Stimulated activated CD4-positive, alpha-beta T cell treated with anti-CD3 and anti-CD28 coated beads, TNF-alpha, amount 100 ng/mL, for 48 hours (primary cell): ENCODE measurements around the gene SCUBE1.
A peak's percentile ranks its signal among the peaks of the same experiment; 100 is the strongest.

Experiments
- DNase-seq, 3 donors: peaks; one replicate each; pipeline ENCODE4 v3.0.0-alpha.2; 2020; ENCODE audit warnings: low read depth in 3 of 3

Gene SCUBE1

DNA sequence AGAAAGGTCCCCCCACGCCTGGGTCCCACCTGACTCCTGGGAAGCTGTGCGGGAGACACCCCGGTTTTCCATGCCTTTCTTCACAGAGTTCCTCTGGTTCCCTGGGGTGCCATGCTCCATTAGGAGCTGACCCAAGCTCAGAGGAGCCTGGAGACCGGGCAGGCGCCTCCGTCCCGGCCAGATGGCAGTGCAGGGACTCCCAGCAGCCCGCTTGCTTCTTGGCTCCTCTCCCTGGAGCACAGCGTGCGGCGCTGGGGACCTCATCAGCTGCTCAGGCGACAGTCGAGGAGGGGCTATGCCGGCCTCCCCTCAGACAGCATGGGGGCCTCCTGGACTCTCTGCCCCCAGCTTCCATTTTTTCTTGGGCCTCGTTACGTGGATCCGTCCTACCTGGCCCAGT lies 143.1 kb downstream of the SCUBE1 start:
- DNase-seq: no peak

DNA sequence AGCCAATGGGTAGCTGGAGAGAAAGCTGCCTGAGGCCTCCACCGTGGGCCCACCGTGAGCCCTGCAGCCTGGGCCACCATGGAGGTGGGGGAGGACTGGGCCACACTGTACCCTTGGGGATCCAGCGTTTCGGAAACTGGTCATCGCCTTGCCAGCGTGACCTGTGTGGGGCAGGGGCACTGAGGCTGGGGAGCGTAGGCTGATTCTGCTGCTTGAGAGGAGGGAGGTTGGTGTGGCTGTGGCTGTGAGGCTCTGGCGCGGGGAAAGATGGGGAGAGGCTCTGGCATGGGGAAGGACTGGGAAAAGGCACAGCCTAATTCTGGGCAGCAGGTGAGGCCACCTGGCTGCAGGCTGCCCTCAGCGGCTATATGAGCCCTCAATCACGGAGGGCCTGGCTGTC lies 143.6 kb downstream of the SCUBE1 start:
- no peak for DNase-seq

DNA sequence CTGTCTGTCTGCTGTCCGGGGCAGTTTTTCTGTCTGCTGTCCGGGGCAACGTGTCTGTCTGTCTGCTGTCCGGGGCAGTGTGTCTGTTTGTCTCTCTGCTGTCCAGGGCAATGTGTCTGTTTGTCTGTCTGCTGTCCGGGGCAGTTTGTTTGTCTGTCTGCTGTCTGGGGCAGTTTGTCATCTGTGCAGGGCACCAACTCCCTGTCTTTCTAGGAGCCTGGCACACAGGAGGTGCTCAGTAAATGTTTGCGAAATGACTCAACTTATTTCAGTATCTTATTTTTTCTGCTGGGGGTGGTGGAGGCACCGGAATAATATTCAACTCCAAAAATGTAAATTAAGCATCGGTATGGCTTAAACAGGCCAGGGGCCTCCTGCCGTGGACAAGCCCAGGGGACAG lies 144.2 kb downstream of the SCUBE1 start:
- DNase-seq: no peak

DNA sequence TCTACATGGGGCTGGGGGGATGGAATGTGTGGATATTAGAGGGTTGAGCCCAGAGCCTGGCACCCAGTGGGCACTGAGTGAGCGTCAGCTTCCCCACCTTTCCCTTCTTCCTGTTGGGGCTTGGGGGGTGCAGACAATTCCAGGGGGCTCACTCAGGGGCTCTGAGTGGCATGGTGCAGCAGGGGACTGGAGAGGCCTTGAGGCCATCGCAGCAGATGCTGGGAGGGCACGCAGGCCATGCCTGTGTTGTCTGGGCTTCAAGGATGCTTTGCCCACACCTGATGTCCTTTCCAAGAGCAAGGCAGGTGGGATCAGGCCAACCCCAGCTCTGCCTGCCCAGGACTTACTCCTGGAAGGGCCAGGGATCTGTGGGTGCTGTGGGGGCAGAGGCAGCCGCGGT lies 145.0 kb downstream of the SCUBE1 start:
- no peak for DNase-seq

DNA sequence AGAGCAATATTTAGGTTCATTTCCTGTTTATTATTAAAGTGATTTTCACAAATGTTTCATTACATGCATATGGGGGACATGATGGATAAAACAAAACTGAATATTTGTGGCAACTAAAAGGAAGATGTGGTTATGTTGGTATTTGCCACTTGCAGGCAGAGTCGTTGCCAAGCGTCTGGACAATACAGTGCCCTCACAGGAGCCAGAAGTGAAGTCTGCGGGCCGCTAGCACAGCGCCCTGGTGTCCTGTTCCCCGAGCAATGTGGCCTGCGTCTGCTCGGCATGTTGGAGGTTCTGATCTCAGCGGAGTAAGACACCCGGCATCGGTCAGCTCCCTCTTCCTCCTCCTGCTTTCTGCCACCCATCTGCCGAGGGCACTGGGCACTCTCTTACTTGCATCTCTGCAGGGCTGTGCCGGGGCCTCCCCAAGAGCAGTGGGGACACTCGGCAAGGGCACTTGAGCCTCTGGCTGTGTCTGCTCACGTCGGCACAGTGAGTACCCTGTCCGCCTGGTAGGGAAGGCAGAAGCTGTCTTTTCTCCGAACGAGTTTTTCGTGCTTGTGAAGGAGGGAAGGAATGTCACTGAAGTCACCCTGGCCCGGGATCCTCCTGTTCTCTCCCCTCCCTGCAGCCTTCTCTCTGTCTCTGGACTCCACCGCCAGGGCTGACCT lies 145.8 kb downstream of the SCUBE1 start:
- DNase-seq: no peak

DNA sequence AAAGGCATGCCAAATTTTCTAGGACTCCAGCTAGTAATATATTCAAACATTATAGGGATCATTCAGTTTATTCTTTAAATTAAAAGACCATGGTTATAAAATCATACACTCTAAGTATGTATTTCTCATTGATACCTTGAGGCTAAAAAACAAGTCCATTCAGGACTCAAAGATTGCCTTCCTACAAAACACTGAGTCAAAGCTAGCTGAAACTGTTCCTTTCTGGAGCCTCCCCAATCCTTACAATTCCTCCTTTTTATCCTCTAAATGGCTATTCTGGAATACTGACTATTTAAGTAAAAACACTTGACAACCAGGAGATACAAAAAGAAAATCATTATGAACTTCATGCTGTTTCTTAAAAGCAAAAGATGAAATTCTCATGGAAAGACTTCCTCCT lies 151.3 kb downstream of the SCUBE1 start:
- DNase-seq: no peak

DNA sequence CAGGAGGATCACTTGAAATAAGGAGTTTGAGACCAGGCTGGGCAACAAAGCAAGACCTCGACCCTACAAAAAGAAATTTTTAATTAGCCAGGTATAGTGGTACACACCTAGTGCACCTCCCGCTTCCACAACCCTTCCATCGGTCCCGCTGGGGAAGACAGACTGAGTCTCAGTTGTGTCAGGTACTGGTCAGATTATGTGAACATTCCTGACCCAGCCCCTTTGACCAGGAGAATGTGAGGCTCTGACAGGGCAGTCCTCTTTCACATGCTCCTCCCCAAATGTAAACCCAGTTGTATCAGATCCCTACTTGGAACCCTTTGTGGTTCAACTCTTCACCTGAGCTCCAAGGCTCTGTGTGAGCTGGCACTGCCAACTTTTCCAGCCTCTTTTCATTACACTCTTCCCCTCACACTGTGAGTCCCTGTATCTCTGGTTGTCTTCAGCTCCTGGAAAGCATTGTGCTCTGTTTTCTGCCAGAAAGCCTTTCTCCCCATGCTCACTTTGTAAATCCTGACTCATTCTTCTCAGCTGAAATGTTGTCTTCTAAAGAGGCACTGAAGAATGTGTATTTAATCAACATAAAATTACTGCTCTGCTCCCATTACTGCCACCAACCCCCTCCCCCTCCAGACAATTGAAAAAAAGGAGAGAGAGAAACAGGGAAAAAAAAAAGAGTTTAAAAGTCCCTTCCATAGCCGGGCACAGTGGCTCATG lies 154.2 kb downstream of the SCUBE1 start:
- DNase-seq: no peak

DNA sequence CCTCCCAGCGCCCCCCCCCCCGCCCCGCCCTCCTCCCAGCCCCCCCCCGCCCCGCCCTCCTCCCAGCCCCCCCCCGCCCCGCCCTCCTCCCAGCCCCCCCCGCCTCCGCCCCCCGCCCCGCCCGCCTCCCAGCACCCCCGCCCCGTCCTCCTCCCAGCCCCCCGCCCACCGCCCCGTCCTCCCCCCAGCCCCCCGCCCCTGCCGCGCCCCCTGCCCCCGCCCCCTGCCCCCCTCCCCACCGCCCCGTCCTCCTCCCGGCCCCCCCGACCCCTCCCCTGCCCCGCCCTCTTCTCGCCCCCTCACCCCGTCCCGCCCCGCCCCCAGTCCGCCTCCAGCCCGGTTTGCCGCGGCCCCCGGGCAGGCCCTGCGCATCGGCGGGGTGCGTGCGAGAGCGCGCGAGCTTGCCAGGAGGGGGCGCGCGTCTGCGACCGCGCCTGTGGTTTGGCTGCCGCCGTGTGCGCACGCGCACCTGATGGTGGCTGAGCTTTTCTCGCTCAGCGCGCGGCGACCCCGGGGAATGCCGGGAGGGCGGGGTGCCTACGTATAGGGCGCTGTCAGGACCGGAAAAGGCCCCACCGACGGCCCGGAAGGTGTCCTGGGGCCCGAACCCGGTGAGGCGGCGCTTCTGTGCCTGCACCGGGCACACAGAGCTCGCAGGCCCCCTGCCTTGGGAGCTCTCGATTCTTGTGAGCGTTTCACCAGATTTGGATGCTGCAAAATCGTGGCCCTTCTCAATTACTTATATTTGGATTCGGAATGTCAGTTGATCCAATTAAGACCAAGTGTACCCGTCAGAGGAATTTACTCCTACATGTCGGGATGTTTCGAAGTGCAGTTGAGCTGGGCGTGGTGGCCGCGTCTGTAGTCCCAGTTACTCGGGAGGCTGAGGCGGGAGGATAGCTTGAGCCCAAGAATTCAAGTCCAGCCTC lies 155.7 kb downstream of the SCUBE1 start:
- DNase-seq: peak; percentile 91 to 93 (median 93)

DNA sequence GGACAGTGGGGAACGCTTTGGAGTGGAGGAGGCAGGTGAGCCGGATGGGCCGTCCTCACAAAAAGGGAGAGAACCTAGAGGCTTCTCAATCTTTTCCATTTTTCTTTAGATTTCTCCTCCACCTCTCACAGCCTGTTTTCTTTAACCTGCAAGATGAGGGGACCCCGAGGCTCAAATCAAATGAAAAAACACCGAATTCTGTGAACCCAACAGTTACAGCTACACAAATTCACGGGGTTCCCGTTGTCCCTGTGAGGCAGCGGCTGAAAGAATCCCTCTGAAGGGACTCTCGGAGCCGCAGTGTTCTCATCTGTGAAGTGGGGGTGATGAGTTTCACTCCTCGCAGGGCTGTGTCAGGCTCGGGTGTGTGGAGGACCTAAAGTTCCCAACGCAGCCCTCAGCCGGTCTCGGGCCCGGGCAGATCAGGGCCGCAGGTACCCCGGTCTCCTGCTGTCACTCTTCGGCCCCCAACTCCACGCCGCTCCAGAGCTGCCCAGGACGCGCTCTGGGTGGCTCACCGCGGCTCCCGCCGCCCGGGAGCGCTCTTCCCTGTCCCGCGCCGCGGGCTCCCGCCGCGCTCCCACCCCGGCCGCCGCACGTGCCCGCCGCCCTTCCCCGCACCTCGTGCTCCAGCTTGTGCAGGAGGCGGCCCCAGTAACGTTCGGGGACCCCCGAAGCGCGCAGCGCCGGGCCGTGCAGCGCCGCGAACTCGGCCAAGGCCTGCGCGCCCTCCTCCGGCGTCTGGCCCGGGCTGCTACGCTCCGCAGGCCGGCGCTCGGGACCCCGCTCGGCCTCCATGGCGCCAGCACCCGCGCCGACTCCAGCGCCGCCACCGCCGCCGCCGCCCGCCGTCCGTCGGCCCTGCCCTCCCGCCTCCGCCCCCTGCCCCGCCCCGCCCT lies 156.7 kb downstream of the SCUBE1 start, which contains the start of gene TTLL12:
Gene TTLL12, minus strand, starts transcription at position 863 of the 899 bp plus-strand sequence. Its CDS starts 65 bp downstream, at position 798.
- peak; percentile 17 to 45 (median 34) for DNase-seq

DNA sequence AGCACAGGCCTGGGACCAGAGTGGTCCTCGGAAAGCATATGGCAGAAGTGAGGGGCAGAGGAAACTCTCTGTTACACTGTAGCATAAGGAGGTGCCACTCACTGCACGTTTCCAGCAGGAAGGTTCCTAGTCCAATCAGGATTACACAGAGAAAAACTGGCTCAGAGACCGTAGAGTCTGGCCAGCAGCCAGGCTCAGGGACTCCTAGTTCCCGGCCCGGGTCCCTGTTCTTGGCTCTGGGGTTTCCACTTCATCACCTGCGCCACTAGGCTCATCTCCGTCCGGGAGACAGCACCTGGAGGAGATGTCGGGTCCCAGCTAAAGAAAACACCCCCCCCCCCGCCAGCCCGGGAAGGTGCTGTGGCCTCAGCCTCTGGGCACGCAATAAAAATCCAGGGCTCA lies 157.3 kb downstream of the SCUBE1 start:
- DNase-seq: no peak

DNA sequence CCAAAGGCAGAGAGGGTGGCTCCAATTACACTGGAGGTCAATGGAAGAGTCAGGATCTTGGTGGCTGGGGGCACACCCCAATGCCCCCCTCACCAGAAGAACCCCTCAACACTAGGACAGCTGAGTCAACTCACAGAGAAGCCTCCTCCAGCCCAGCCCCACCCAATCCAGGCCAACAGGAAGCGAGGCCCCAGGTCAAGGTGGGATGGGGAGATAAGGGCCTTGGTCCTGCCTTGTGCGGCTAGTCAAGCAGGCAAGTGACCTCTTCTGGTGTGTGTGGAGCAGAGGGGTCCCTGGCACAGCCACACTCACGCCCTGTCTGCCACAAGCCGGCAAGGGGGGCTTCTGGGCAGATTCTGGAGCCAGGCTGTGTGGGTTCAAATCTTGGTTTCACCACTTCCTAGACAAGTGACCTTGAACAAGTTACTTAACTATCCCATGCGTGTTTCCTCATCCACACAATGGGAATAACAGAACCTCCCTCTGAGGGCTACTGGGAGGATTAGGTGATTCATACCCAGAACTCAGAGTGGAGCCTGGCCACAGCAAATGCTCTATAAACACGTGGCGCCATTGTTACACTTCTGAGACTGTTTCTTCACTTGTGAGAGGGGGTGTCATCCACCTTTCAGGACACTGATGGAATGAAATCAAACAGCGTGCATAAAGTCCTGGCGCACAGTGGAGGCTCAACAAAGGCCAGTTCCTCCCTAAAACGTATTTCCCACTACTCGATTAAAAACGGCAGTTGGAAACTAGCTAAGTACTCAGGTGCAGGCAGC lies 159.5 kb downstream of the SCUBE1 start:
- DNase-seq: no peak

DNA sequence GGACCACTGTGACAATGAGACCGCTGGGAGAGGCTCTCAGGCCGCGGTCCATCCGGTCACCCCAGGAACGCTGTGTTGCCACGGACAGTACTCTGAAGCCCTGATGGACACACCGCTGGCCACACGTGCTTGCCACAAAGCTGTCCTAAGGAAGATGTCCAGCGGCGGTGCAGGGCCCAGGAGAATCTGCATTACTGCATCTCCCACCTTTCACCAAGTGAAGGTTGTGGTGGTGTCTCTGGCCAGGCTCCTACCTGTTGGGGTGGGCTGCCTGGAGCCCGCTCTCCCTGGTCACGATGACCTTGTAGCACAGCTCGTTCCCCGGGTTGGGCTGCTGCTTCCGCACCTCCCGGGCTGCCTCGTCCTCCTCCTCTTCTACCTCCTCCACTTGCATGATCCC lies 160.4 kb downstream of the SCUBE1 start:
- DNase-seq: no peak

DNA sequence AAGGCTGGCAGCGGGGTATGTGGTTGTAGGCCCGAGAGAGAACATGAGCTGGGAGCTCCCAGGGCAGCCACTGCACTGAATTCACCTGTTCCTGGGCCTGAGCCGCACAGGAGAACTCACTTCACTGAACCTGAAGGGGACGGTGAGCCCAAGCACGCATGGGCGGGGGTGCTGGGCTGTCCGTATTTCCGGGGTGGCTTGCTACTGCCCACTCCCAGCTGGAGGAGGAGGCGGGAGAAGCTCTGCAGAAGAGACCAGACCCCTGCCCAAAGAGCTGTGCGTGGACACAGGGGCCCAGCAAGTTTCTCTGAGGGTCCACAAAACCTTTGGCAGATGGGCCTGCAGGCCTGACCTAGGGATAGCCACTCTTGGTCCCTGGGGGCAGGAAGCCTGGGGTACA lies 161.1 kb downstream of the SCUBE1 start:
- no peak for DNase-seq

DNA sequence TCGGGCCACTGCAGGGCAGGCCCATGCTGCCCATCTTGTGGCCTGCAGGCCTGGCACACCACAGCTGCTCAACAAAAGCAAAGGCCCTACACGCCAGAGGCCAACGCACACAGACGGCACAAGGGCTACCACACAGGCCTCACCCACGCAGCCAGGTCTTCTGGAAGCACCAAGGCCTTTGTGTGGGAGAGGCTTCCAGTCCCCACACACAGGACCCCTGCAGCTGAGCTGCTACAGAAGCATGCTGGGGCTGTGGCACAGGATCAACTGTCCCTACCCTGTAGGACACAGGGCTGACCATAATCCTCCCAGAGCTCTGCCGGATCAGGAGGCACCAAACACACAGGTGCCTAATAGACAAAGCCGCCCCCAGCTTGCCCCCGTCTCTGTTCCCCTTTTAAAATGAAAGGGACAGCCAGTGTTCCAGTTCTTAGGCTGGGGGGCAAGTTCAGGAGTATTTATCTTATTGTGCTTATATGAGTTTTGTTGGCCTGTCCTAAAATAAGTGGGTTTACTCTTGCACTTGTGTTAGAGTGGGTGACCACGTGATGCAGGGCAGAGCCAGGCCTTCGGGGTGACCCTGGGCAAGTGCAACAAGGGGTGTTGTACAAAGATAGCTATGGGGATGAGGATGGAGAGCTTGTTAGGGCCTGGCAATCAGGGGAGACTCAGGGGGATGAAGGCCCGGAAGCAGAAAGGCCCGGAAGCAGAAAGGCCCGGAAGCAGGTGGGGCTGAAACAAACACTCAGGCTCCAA lies 161.7 kb downstream of the SCUBE1 start:
- no peak for DNase-seq

DNA sequence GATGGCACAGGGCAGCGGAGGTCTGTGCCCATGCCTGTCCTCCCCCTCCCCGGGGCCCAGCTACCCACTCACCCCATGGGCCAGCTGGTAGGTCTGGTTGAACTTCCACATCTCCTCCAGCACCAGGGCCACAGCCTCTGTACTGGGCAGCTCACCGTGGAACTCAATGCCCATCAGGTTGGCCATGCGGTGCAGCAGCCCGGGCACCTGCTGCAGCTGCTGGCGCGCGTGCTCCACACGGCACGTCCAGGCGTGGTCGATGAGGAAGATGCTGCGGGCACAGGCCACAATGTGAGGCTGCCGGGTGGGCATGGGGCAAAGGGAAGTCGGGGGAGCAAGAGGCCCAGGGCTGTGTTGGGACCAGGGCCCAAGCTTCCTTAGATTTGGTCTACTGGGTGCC lies 162.5 kb downstream of the SCUBE1 start:
- DNase-seq: no peak

DNA sequence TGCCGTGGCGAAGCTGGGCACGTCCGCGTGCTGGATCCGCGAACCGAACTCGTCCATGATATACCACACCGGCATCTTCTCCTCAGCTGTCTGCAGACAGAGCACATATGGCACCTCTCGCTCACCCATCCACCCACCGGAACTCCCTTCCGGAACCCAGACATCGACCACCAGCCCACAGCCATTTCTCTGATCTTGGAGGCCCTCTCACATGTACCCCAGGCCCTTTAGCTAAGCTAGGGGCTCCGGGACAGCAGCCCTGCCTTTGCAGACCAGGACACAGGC lies 163.3 kb downstream of the SCUBE1 start:
- no peak for DNase-seq

DNA sequence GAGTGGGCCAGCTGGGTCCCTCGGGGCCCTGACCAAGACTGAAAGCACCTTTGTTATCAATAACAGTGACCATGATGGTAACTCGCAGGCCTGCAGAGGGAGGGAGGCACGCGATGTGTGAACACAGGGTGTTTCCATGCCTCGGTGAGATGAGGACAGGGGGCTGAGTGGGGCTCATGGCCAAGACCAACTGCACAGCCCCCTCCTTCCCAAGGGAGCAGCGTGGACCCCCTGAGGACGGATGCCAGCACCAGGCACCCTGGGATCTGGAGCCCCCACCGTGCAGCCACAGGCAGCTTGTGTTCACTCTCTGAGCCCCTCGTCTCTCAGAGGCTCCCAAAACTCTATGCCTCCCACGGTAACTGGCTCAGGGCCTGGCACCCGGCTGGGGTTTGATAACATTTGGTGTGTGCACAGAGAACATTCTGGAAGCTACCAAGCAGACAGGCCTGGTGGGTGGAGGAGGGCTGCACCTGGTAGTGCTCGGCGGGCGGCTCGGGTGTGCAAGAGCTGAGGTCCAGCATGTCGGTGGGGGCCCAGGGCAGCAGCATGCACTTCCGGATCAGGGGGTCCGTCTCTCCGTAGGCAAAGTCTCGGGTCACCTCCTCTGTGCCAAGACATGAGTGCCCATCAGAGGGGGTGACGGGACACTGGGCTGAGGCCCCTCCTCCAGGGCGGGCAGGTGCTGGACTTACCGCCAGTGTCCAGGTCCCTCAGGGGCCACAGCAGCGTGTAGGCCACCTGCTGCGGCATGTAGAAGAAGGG lies 163.8 kb downstream of the SCUBE1 start:
- DNase-seq: no peak

DNA sequence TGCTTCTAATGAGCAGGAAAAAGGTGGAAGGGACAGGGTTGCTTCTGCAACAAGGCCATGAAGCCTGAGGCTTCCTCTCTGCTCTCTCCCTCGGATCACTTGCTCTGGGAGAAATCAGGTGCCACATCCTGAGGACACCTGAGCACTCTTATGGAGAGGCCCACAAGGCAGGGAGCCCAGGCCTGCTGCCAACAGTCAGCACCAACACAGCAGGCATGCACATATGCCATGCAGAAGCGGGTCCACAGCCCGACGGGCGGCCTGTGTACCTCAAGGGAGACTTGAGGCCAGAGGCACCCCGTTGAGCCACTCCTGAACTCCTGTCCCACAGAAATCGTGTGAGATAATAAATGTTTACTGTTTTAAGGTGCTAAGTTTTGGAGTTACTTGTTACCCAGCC lies 165.7 kb downstream of the SCUBE1 start:
- DNase-seq: no peak

DNA sequence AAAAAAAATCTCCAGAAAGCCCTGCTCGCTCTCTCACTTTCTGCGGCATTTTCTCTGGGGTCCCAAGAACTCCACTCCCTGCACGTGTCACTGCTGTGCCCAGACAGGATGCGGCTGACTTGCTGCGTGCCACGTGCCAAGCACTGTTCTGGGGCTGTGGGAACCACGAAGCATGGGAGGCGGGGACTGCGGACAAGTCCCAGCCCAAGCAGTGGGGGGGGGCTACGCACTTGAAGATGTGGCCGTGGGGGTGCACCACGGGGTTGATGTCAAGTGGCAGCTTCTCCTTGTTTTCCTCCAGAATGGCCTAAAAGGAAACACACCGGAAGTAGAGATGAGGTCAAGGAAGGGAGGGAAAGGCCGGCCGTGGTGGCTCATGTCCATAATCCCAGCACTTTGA lies 167.1 kb downstream of the SCUBE1 start:
- DNase-seq: no peak
